Muscle of leg (tissue), 11 donors: Measurements from ENCODE around the gene KLHL5. TPM values are rescaled to one million over a fixed set of nuclear protein-coding genes. Genes with fewer than 3 reads are reported as not detected.
A peak's percentile ranks its signal among the peaks of the same experiment; 100 is the strongest.

Source experiments
- DNase-seq: peaks from one replicate; pipeline ENCODE4 v3.0.0; 2013
- H3K27ac ChIP-seq: one replicate; pipeline ENCODE4 v1.5.1; 2013; ENCODE audit warnings: mild to moderate bottlenecking, low read length, control low read depth
- H3K27me3 ChIP-seq: one replicate; pipeline ENCODE4 v1.6.1; 2013; ENCODE audit warnings: low read length; ENCODE audit not compliant: control insufficient read depth, insufficient read depth
- H3K36me3 ChIP-seq: one replicate; pipeline ENCODE4 v1.6.1; 2013; ENCODE audit warnings: low read length; ENCODE audit not compliant: control insufficient read depth, insufficient read depth
- H3K4me1 ChIP-seq: one replicate; pipeline ENCODE4 v1.6.1; 2013; ENCODE audit warnings: low read length; ENCODE audit not compliant: control insufficient read depth, insufficient read depth
- H3K4me3 ChIP-seq: one replicate; pipeline ENCODE4 v1.5.1; 2013; ENCODE audit warnings: low read length, control low read depth
- H3K9me3 ChIP-seq: replicated peaks from 2 replicates; pipeline ENCODE4 v1.6.1; 2013; ENCODE audit warnings: low read depth, low read length; ENCODE audit not compliant: control insufficient read depth
- WGBS: methylation state at CpG from one replicate; pipeline ENCODE4 v1.1.5; 2013; ENCODE audit warnings: missing lambda C conversion rate; ENCODE audit not compliant: insufficient coverage; 5-methylcytosine and 5-hydroxymethylcytosine counted together
- polyA plus RNA-seq, 8 donors: library from polyadenylated mRNA; unstranded; fragments of 120-200 nt; gene quantifications; one replicate each; pipeline versions ENCODE4 v1.2.1 to v1.2.3, GENCODE V29; 2013; ENCODE audit warnings: inconsistent platforms in 1 of 8, low replicate concordance in 1 of 8; ENCODE audit not compliant: insufficient read length in 8 of 8, insufficient read depth in 1 of 8
- total RNA-seq: library from RNA; stranded (reverse); fragments of 120-200 nt; gene quantifications from one replicate; pipeline ENCODE4 v1.2.4, GENCODE V29; 2013

KLHL5 gene
- total and polyA plus RNA-seq, 9 donors: 13.4 to 22.6 (median 17.8) TPM

DNA sequence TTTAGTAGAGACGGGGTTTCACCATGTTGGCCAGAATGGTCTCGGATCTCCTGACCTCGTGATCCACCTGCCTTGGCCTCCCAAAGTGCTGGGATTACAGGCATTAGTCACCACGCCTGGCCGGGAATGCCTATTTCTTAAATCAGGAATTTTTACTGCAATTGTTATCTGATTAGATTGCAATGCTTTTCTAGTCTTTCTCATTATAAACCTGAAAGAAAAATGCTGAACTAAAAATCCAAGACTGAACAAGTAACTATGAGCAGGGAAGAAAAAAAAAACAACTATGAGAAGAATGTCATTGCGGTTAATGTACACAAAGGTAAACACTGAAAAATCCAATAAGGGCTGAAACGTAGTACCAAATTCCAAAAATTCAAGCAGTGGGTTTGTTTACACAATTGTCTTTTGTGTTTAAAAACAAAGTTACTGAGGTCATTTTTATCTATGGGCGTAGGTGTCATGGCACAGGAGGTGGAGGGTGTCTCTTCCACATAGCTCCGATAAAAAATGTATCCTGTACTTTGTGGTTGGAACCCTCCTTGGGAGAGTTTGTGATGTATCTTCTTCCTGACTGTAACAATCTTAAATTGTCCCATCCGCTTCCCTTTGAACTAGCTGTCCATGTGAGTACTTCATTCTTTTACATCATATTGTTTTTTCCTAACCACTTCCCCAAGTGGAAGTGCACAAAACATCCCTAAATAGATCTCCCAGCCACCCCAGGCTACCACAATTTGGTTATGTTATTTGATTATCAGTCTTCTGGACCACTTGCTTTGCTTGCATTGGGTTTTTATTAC lies 18.8 kb upstream of the KLHL5 start:
- Histone ChIP-seq H3K27me3 (no peaks in the 10 kb centered on the region), H3K4me1 (peaks cover 2% of the 10 kb centered on the region), H3K36me3 (no peaks in the 10 kb centered on the region), H3K27ac (peak overlapping the region; percentile 94), H3K4me3 (no peak overlapping the region), H3K9me3 (no peaks in the 10 kb centered on the region)
- 100% methylated on average over 1 of the region's 10 CpGs for WGBS
- peak; percentile 32 for DNase-seq

DNA sequence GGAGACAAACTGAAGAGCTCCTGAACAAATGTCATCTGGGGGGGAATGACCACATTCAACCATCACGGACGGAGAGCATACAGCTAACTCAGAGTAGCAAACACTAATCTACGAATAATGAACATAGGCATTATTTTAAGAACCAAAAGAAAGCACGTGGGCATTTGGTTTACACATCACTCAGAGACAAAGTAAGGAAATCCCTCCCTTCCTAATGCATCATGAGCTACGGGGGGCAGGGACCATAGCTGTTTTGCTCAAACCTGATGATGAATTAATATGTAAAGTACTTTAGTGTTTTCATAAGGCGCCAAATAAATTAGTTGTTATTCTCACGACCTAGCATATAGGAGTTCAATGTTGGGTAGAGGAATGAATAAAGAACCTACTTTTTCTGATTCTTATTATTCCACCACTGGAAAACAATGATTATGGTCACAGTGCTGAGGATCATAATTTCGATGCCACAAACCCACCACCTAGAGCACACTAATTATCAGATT lies 18.1 kb upstream of the KLHL5 start:
- Histone ChIP-seq H3K4me1 (peaks cover 2% of the 10 kb centered on the region), H3K4me3 (peak overlapping the region; percentile 60), H3K9me3 (no peaks in the 10 kb centered on the region), H3K36me3 (no peaks in the 10 kb centered on the region), H3K27me3 (no peaks in the 10 kb centered on the region), H3K27ac (peak overlapping the region; percentile 94)
- 33% methylated on average over 1 of the region's 8 CpGs for WGBS
- peak; percentile 48 for DNase-seq

DNA sequence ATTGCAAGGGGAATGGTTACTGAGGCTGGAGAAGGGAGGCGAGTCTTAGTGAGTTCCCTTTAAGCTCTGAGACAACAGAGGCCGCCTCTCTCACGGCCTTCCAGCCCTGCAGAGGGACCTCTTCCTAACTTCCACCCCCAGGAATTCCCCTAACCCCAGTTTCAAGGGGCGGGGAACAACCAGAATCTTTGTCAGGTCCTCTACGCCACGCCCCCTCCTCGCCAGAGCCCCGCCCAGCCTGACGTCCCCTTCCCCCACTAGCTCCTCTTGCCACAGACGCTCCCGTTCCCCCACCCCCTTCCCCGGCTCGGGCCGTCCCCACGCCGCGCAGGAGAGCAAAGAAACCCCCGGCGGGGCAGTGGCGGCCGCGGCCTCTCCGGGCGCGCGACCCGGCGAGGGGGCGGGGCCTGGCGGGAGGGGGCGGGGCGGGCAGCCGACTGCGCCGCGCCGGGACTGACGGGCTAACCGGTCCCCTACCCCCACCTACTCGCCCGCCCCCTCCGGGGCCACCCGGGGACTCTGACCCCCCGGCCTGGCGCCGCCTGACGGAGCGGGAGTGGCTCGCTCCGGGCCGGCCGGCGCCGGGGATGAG lies 17.6 kb upstream of the KLHL5 start:
- 0% methylated on average over 35 of the region's 54 CpGs for WGBS
- H3K4me1 ChIP-seq: peaks cover 2% of the 10 kb centered on the region
- H3K36me3 ChIP-seq: no peaks in the 10 kb centered on the region
- no peaks in the 10 kb centered on the region for H3K27me3 ChIP-seq
- DNase-seq: peak; percentile 95
- no peaks in the 10 kb centered on the region for H3K9me3 ChIP-seq
- H3K4me3 ChIP-seq: peak overlapping the region; percentile 60
- H3K27ac ChIP-seq: peak overlapping the region; percentile 94

DNA sequence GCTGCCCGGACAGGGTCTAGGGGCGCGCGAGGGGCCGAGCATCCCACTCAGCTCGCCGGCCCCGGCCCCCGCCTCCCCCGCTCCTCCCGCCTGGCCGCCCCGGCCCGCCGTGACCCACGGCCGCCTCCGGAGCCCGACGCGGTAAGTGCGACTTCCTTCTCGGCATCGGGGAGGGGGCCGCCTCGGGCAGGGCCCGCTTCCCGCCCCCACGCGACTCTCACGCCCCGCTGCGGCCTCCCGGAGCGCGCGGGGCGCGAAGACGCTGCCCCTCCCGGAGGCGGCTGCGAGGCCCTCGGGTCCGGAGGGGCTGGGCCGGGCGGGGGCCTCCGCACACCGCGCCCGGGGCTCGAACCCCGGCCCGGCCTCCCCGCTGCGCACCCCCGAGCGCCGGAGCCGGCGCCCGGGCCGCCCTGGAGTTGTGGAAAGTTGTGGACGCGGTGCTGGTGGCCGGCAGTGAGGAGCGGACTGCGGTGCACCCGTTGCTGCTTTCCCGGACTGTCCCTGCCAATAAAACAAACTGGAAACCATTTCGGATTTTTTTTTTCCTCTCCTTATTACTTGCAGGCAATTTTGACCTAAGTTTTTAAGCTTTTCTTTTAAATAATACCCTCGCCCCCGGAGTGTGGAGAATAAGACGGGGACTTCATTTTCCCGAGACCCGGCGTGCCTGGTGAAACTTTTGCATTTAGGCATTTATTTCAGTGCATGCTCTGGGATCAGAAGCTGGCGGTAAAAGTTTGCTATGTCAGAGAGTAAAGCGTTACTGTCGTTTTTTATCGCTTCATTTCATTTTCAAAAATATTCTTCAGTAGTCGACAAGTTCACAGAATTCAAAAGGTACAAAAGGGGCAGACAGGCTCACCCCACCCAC lies 16.8 kb upstream of the KLHL5 start:
- Histone ChIP-seq H3K9me3 (no peaks in the 10 kb centered on the region), H3K4me3 (peak overlapping the region; percentile 60), H3K27me3 (no peaks in the 10 kb centered on the region), H3K4me1 (peaks cover 2% of the 10 kb centered on the region), H3K27ac (peak overlapping the region; percentile 86), H3K36me3 (no peaks in the 10 kb centered on the region)
- peak; percentile 66 for DNase-seq
- WGBS: under 1% methylated on average over 59 of the region's 82 CpGs

DNA sequence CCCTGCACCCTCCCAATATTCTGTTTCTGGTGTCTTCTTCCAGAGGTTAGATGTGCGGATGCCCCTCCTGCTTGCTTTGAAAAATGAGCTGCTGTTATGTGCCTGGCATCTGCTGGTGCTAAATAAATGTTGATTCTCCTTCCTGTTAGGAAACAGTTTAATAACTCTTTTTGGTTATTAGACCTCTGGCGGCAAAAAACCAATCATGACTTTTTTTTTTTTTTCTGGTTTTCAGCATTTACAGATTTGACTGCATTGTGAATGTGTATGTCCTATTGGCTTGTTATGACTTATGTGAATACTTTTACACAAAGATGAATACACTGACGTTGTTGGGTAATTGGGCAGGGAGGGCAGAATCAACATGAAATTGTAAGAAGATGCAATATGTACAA lies 16.2 kb upstream of the KLHL5 start:
- no peaks in the 10 kb centered on the region for H3K36me3 ChIP-seq
- WGBS: no CpG with 5 or more reads among the region's 3 CpGs
- no peaks in the 10 kb centered on the region for H3K9me3 ChIP-seq
- peak overlapping the region; percentile 60 for H3K4me3 ChIP-seq
- H3K4me1 ChIP-seq: peaks cover 2% of the 10 kb centered on the region
- peak overlapping the region; percentile 86 for H3K27ac ChIP-seq
- no peak for DNase-seq
- H3K27me3 ChIP-seq: no peaks in the 10 kb centered on the region

DNA sequence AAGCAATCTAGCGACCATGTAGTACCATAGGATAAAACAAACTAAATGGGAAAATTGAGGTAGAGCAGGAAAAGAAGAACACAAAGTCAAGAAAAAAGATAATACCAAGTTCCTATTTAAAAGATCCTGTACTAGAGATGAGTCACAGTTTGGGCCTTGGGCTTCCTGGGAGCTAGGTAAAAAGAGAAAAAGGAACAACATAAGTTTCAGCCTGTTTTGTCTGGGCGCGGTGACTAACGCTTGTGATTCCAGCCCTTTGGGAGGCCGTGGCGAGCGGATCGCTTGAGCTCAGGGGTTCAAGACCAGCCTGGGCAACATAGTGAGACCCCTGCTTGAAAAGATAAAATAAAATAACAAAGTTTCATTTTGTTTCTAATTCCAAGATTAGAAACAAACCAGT lies 15.8 kb upstream of the KLHL5 start:
- DNase-seq: no peak
- H3K27me3 ChIP-seq: no peaks in the 10 kb centered on the region
- no peaks in the 10 kb centered on the region for H3K9me3 ChIP-seq
- no peaks in the 10 kb centered on the region for H3K36me3 ChIP-seq
- no peak overlapping the region for H3K27ac ChIP-seq
- peaks cover 2% of the 10 kb centered on the region for H3K4me1 ChIP-seq
- 60% methylated on average over 3 of the region's 8 CpGs for WGBS
- H3K4me3 ChIP-seq: no peak overlapping the region

DNA sequence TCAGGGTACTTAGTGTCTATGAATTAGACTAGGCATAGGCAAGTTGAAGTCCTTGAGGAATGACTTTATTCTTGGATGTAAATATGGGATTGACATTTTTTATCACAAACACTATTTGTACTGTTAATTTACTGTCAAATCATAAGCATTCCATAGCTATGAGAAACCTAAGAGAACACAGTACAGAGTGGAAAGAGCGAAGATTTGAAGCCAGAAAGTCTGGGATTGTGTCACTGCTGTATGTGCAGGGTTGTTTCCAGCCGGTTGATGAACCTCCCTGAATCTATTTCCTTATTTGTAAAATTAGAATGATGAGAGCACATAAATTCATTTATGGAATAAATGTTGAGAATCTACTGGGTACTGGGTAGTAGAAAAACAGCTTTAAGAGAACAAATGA lies 14.4 kb upstream of the KLHL5 start:
- Histone ChIP-seq H3K9me3 (no peaks in the 10 kb centered on the region), H3K4me3 (no peak overlapping the region), H3K36me3 (no peaks in the 10 kb centered on the region), H3K27me3 (no peaks in the 10 kb centered on the region), H3K27ac (no peak overlapping the region), H3K4me1 (peaks cover 2% of the 10 kb centered on the region)
- DNase-seq: no peak
- WGBS: no CpG with 5 or more reads among the region's 2 CpGs

DNA sequence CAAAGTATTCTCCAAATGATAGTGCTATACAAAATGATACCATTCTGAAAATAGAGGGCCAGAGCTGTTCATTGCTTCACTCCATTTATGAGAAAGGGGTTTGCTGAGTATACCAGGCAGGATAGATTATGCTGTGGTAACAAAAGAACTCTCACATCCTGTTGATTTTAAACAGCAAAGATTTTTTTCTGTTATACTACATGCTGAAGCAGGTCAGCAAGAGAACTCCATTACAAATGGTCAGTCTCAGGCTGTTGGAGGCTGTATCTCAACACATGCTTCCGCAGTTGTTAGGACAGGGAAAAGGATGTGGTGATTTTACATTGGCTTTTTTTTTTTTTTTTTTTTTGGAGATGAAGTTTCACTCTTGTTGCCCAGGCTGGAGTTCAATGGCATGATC lies 13.7 kb upstream of the KLHL5 start:
- Histone ChIP-seq H3K4me1 (peaks cover 2% of the 10 kb centered on the region), H3K27me3 (no peaks in the 10 kb centered on the region)

DNA sequence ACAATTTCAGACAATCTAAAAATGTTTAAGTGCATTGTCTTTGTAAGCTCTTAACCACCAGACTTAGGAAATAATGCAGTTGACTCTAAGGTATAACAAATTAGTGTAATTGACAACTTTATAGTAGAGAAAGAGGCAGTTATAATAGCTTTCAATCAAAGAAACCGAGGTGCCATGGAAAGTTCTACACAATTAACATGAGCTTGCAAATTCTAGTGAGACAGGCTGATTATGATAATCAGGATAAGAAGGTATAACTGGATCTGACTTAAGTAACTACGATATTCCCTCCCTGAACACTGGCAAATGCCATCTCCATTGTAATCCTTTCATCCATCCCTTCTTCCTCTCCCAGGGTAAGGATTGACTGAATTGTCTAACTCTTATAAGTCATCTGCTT lies 11.4 kb upstream of the KLHL5 start:
- Histone ChIP-seq H3K27ac (no peak overlapping the region), H3K27me3 (no peaks in the 10 kb centered on the region), H3K4me1 (peaks cover 2% of the 10 kb centered on the region), H3K36me3 (no peaks in the 10 kb centered on the region), H3K4me3 (no peak overlapping the region), H3K9me3 (no peaks in the 10 kb centered on the region)
- no CpG with 5 or more reads among the region's 2 CpGs for WGBS
- DNase-seq: no peak

More for the DNA sequence above, 13.7 kb upstream of the KLHL5 start:
- WGBS: no CpG with 5 or more reads among the region's 1 CpG
- Histone ChIP-seq H3K4me3 (no peak overlapping the region), H3K36me3 (no peaks in the 10 kb centered on the region), H3K9me3 (no peaks in the 10 kb centered on the region), H3K27ac (no peak overlapping the region)
- DNase-seq: no peak

DNA sequence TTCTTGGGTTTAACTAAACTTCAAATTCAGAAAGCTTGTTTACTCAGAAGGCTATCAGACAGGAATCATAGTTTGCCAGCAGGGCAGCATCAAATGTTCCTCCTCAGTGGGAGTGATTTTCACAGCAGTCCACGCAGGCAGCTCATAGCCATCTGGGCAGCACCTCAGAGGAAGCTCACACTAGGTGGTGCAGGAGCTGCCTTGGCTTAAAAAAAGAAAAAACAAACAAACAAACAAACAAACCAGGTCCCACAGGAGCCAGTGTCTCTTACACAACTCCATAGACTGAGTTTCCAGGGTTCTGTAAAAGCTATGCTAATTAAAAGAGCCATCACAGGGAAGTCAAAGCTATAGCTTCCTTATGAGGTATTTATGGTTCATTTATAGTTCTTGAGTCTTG lies 10.5 kb upstream of the KLHL5 start:
- no peak overlapping the region for H3K27ac ChIP-seq
- H3K9me3 ChIP-seq: no peaks in the 10 kb centered on the region
- H3K4me1 ChIP-seq: no peaks in the 10 kb centered on the region
- no peak overlapping the region for H3K4me3 ChIP-seq
- no CpG with 5 or more reads among the region's 1 CpG for WGBS
- no peak for DNase-seq
- no peaks in the 10 kb centered on the region for H3K27me3 ChIP-seq
- H3K36me3 ChIP-seq: no peaks in the 10 kb centered on the region
